GM12864 (cell line): ENCODE results near the gene PER1.

Experiments
- DNase-seq: peaks from one replicate; pipeline ENCODE4 v3.0.0-alpha.2; 2011; ENCODE audit warnings: low read depth
- H3K4me3 ChIP-seq: 2 replicates; pipeline ENCODE4 v1.5.1; 2011; ENCODE audit warnings: mild to moderate bottlenecking, low read depth, low read length, control low read depth
- CTCF ChIP-seq: IDR thresholded peaks from 2 replicates; pipeline ENCODE4 v1.5.1; 2011; ENCODE audit warnings: low read depth, mild to moderate bottlenecking, moderate library complexity, low read length, control low read depth, inconsistent platforms; ENCODE audit errors: missing control alignments

The PER1 gene

DNA sequence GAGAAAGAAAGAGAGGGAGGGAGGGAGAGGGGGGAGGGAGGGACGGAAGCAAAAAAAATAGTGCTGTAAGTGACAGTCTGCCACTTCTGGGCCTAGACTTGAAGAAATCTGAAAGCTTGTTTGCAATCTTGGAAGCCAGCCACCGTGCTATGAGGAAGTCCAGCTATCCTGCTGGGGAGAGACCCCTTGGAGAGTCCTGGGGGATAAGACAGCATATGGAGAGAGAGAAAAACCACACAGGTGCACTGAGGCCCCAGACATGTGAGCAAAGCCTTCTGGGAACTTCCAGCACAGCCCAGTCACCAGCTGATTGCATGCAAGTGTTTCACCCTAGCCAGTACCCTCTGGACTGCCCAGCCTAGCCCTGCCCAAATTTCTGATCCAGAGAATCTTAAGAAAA is 52.1 kb downstream of the PER1 start:
- no peak for DNase-seq
- TF ChIP-seq CTCF, result no peak
- H3K4me3 ChIP-seq, result no peak overlapping the region

DNA sequence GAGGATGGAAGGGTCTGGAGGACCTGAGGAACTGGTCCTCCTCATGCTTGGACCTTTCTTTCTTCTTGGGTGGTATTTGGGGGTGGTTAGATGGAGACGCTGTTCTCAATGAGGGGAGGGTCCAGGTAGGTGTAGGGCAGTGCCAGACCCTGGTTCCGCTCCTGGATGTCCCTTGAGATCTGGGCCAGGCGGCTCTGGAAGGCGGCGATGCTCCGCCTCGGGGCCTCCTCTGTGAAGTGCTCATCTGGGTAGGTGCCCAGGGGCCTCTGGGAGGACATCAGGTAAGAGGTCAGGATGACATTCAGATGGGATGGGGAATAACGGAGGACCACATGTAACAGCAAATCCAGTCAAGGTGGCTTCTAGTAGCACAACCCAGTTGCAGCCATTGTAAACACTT is 55.7 kb downstream of the PER1 start:
- no peak for DNase-seq
- no peak overlapping the region for H3K4me3 ChIP-seq
- no peak for TF ChIP-seq CTCF

DNA sequence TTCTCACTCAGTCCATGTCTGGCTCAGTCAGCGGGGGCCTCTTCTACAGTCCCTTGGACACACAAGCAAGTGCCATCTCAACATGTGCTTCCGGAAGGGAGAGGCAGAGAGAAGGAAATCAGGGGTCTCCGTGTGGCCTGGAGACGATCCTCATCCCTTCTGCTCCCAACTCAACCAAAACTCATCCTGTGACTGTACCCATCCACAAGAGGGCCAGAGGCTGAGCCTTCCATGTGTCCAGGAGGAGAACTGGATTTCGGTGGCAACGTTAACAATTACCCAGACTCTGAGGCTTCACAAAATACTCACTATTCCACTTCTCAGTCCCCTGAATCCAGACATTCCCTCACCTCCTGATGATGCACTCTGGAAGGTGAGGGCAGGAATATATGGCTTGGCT is 56.8 kb downstream of the PER1 start:
- TF ChIP-seq CTCF, result no peak
- DNase-seq, result no peak
- no peak overlapping the region for H3K4me3 ChIP-seq

DNA sequence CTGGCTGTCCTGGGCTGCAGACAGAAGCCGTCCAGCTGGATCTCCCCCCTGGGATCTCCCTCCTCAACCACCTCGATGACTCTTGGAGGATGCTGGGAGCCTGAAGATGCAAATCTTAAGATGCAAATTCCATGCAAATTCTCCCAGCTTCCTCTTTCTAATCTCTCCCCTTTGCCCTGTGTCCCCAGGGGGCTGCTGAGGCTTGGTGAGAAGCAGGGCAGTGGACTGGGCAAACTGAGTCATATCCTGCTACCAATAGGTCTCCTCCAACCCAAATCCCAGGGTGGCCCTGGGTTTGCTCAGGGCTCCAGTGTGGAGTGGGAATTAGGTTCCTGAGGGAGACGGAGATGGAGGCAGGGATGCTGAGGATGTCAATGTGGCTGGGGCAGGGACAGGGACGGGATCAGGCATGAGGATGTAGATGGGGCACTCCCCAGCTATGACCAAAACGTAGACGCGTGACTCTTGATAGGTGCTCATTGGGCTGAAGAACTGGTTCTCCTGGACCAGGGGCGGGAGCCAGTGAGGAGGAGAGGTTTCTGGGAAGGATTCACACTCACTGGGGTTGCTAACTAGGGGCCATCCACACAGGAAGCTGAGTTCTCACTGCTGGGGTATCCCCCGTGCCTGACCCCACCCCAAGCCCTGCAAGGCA is 61.0 kb downstream of the PER1 start:
- no peak for DNase-seq

More for the DNA sequence above, 61.0 kb downstream of the PER1 start:
- H3K4me3 ChIP-seq, result no peak overlapping the region
- no peak for TF ChIP-seq CTCF
